ENCODE measurements around the gene SLC6A16.
A peak's percentile ranks its signal among the peaks of the same experiment; 100 is the strongest.

SLC6A16 gene

DNA sequence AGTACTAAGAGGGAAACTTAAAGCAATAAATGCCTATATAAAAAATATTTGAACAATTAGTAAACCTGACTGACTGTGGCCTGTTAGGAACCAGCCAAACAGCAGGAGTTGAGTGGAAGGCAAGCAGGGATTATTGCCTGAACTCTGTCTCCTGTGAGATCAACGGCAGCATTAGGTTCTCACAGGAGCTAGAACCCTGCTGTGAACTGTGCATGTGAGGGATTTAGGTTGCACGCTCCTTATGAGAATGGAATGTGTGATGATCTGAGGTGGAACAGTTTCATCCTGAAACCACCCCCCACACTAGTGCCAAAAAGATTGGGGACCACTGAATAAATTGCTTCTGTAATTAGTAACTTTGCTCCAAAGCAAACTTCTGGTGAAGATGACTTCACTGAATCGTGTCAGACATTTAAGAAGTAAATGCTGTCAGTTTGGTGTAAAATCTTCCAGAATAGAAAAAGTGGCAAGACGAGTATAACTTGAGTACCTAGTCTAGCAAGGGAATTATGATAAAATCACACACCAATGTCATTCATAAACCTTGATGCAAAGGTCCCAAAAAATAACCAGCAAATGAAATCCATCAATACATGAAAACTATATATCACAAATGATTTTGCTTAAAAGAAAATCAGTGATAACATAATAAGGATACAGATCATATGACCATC, 53.8 kb downstream of the SLC6A16 start:
- DNase-seq (ENCODE audit: low read depth), result no peak

DNA sequence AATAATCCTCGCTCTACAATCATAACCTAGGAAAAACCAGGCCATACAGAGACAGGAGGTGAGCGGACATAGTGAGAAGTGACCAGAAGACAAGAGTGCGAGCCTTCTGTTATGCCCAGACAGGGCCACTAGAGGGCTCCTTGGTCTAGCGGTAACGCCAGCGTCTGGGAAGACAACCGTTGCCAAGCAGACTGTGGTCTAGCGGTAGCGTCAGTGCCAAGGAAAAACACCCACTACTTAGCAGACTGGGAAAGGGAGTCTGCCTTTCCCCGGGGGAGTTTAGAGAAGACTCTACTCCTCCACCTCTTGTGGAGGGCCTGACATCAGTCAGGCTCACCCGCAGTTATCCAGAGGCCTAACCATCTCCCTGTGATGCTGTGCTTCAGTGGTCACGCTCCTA, 58.6 kb downstream of the SLC6A16 start:
- peak; percentile 11 for DNase-seq (ENCODE audit: low read depth)

DNA sequence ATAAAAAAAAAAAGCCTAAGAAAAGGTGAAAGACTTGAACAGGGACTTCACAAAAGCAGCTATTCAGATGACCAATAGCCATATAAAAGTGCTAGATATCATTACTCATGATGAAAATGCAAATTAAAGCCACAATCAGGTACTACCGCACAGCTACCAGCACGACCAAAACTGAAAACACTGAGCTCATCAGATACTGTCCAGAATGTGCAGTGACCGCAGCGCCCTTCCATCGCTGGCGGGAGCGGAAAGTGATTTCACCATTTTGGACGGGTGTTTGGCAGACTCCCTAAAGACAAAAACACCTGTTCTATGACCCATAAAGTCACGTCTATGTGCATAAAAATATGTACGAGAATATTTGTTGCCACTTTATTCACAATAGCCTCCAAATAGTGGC, 60.7 kb downstream of the SLC6A16 start:
- no peak for DNase-seq (ENCODE audit: low read depth)

DNA sequence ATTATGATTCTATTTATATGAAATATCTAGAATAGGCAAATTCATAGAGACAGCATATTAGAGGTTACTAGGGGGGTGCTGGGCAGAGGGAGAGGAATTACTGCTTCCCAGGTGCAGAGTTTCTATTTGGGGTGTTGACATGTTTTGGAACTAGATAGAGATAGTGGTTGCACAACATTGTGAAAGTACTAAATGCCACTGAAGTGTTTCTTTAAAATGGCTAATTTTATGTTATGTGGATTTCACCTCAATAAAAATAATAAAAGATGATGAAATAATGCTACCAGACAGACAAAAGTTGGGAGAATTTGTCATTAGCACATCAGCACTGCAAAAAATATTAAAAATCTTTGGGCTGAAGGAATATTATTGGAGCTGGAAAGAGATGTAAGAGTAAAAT, 63.4 kb downstream of the SLC6A16 start:
- no peak for DNase-seq (ENCODE audit: low read depth)

DNA sequence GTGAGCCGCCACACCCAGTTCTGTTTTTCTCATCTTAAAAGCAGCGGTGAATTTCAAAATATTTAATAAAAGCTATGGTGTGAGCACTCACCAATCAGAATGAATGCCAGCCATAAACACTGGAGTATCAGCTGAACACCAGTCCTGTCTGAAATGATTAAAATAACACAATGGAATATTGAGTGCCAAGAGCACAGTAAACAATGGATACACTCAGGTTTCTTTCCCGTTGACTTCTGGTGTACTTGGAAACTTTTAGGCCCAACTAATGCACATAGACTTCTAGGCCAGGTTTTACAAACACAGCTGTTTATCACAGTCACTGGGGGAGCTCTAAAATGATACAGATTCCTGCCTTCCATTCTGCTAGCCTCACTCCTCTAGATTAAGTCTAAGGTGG, 68.3 kb downstream of the SLC6A16 start:
- no peak for DNase-seq (ENCODE audit: low read depth)

DNA sequence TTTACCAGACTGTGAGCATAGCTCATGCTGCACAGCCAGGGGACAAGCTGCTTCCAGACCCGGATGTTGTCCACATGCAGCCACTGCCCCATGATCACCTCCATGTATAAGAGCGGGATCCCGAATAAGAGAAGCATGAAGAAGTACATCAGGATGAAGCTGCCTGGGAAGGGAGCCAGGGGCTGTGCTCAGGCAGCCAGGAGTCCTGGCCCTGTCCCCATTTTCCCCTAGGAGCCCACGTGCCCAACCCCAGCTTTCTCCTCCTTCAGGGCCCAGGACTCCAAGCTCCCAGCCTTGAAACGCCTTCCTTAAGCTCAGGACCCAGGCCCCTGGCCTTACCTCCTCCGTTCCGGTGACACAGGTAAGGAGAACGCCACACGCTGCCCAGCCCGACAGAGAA, 69.3 kb downstream of the SLC6A16 start:
- no peak for DNase-seq (ENCODE audit: low read depth)

DNA sequence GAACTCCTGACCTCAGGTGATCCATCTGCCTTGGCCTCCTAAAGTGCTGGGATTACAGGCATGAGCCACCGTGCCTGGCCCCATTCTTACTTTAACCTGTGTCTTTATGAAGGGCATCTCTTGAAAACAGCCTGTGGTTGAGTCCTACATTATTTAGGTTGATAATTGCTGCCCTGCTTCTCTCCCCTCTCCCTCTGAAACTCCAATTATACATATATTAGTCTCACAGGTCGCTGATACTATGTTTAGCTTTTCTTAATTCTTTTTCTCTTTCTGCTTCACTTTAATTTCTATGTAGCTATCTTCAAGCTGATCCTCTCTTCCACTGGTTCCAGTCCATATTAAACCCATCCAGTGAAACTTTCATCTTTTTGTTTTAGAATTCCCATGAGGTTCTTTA, 75.1 kb downstream of the SLC6A16 start:
- no peak for DNase-seq (ENCODE audit: low read depth)

DNA sequence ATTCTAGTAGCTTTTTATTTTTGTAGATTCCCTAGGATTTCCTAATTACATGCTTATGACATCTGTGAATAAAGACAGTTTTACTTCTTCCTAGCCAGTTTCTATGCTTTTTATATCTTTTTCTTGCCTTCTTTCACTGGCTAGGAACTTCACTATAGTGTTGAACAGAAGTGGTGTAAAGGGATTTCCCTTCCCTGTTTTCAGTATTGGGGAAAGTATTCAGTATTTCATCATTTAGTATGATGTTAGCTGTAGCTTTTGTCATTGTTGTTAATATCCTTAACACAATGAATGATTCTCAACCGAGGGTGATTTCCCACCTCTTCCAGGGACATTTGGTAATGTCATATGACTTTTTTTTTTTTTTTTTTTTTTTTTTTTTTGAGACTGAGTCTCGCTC, 77.3 kb downstream of the SLC6A16 start:
- DNase-seq (ENCODE audit: low read depth), result no peak

DNA sequence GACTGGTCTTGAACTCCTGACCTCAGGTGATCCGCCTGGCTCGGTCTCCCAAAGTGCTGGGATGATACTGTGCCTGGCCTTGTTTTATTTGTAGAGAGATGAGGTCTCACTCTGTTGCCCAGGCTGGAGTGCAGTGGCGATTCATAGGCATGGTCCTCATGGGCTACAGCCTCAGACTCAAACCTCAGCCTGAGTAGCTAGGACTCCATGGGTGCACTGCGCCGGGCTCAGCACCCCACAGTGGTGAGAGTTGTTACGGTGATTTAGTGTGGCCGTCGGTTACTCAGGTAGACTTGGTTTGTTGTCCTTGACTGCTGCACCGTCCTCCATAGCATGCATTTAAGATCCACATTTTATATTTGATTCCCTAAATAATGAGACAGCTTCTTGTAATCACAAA, 80.7 kb downstream of the SLC6A16 start:
- DNase-seq (ENCODE audit: low read depth), result no peak

DNA sequence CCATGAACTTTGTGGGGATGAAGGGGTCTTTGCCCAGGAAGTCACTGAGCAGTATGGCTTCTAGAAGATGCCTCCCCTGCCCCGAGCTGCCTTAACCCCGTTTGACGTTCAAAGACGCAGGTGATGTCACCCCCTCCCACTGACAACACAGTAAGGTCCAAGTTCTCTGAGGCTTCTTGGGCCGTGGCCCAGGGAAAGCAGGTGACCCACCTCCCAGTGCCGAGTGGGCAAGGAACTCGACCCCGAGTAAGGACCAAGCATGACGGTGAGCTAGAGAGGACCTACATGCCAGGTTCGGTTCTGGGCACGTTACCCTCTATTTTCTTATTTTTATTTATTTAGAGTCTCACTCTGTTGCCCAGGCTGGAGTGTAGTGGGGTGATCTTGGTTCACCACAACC, 81.3 kb downstream of the SLC6A16 start:
- no peak for DNase-seq (ENCODE audit: low read depth)

DNA sequence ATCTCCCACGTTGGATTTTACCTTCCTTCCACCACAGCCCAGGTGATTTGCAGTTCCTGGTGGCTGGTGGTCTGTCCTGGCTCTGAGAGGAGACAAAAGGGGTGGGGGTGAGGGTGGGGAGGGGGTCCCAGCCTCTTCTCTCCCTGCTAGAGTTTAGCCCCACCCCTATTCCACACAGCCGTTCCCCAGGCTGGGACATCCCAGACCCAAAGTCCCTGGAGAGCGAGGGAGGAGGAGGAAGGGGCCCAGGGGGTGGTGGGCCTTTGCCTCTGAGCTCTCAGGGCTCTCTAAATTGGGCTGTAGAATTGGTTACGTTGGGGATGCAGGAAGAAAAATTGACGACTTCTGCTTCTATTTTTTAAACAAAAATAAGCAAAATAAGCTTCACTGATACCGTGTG, 81.9 kb downstream of the SLC6A16 start:
- DNase-seq (ENCODE audit: low read depth), result no peak

DNA sequence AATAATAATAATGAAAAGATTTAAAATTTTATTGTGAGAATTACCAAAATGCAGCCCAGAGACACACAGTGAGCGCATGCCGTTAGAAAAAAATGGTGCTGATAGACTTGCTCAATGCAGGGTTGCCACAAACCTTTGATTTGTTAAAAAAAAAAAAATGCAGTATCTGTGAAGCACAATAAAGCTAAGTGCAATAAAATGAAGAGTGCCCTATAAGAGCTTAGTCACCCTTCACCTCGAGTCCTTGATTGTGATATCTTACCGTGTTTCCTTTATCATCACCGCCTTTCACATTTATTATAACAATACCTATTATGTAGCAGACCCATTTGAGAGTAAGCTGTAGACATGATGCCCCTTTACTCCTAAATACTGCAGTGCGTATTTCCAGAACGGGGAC, 83.2 kb downstream of the SLC6A16 start:
- no peak for DNase-seq (ENCODE audit: low read depth)
